Ovary (tissue), 3 donors: ENCODE data around the gene PDZD4.

Experiments
- POLR2A ChIP-seq: fragments of 450-650 bp; IDR thresholded peaks from one replicate; pipeline ENCODE4 v1.6.1; 2017; ENCODE audit warnings: antibody characterized with exemption, mild to moderate bottlenecking, moderate library complexity
- TF ChIP-seq, protein P1 (sequence below), 3 donors: fragments of 450-650 bp in 2 of 3; fragments of 200-600 bp in 1 of 3; IDR thresholded peaks; one replicate each; pipeline versions ENCODE4 v1.5.1 to v1.8.0; 2016 to 2022; ENCODE audit warnings: antibody characterized with exemption in 3 of 3, mild to moderate bottlenecking in 1 of 3
- donor health status: DM: no; HTN: no; CAD: no.

- TF ChIP-seq, protein P1, sequence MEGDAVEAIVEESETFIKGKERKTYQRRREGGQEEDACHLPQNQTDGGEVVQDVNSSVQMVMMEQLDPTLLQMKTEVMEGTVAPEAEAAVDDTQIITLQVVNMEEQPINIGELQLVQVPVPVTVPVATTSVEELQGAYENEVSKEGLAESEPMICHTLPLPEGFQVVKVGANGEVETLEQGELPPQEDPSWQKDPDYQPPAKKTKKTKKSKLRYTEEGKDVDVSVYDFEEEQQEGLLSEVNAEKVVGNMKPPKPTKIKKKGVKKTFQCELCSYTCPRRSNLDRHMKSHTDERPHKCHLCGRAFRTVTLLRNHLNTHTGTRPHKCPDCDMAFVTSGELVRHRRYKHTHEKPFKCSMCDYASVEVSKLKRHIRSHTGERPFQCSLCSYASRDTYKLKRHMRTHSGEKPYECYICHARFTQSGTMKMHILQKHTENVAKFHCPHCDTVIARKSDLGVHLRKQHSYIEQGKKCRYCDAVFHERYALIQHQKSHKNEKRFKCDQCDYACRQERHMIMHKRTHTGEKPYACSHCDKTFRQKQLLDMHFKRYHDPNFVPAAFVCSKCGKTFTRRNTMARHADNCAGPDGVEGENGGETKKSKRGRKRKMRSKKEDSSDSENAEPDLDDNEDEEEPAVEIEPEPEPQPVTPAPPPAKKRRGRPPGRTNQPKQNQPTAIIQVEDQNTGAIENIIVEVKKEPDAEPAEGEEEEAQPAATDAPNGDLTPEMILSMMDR (IDR thresholded peaks at IDR 0.05), result no peak
- TF ChIP-seq POLR2A, result no peak
These were observed 14.9 kb upstream of the PDZD4 start for GRCh38 chrX:153845195-153845594.
